GM21528 (cell line): Measurements from ENCODE around the gene SLC16A8.
"Not testable (repeated sequence)": the region's sequence is repeated elsewhere in the genome, so short reads cannot be mapped to it uniquely, and the experiment has no call there.

Experiments used
- ATAC-seq: cut with Tn5 transposase; IDR thresholded peaks from one replicate; pipeline ENCODE4 v1.9.1; 2021; ENCODE audit warnings: mild to moderate bottlenecking, moderate library complexity; ENCODE audit not compliant: unreplicated experiment, low FRiP score

SLC16A8 gene

GRCh38 chr22:38088629-38089473 is 4.9 kb upstream of the SLC16A8 start:
- no peak for ATAC-seq

- no peak for ATAC-seq
These were observed 3.9 kb upstream of the SLC16A8 start for GRCh38 chr22:38087855-38088254.

DNA sequence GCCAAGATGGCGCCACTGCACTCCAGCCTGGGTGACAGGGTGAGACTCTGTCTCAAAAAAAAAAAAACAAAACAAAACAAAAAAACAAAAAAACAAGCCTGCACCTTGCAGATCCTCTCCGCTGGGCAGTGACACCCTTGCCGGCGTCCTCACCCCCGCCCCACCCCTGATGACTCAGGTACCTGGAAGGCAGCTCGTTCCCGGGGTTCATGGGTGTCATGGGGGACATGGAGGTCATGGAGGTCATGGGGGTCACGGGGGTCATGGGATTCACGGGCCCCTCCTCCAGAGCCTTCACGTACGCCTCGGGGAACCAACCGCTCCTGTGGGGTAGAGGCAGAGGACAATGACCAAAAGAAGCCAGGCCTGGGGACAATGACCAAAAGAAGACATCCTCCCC is 3.0 kb upstream of the SLC16A8 start:
- ATAC-seq, result no peak

DNA sequence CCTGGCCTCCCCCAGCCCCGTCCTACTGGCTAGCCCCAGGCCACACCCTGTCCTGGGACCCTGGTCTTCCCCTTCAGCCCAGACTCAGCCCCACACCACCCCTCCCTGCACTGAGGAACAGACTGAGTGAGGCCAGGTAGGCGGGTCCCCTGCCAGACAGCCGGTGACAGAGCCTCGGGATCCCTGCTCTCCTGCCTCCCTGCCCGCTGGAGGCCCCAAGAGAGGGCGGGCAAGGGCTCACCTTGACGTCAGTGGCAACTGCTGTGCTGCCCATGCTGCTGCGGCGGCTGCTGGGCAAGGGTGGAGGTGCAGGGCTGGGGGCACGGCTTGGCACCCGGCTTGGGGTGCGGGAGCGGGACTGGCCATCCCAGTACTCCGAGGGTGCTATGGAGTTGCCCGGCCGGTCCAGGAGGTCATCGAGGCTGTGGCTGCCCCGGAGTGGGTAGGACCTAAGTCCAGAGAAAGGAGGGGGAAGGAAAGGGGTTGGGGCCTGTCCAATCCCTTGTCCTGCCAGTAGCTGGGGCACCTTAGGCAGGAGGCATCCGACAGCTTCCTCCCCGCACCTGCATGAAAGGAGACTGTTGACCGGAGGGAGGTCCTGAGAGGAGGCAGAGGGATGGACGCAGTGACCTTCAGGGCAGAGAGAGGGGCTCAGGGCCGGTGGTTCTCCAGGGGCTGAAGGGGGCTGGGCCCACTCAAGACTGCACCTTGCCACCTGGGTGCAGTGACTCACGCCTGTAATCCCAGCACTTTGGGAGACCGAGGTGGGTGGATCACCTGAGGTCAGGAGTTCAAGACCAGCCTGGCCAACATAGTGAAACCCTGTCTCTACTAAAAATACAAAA is 2.2 kb upstream of the SLC16A8 start:
- ATAC-seq, result no peak

GRCh38 chr22:38085501-38085900 is 1.5 kb upstream of the SLC16A8 start:
- ATAC-seq, result no peak

GRCh38 chr22:38085056-38085455 is 1.1 kb upstream of the SLC16A8 start:
- ATAC-seq, result no peak

- ATAC-seq, result no peak
These were observed 836 bp downstream of the SLC16A8 start for GRCh38 chr22:38082986-38083710.

DNA sequence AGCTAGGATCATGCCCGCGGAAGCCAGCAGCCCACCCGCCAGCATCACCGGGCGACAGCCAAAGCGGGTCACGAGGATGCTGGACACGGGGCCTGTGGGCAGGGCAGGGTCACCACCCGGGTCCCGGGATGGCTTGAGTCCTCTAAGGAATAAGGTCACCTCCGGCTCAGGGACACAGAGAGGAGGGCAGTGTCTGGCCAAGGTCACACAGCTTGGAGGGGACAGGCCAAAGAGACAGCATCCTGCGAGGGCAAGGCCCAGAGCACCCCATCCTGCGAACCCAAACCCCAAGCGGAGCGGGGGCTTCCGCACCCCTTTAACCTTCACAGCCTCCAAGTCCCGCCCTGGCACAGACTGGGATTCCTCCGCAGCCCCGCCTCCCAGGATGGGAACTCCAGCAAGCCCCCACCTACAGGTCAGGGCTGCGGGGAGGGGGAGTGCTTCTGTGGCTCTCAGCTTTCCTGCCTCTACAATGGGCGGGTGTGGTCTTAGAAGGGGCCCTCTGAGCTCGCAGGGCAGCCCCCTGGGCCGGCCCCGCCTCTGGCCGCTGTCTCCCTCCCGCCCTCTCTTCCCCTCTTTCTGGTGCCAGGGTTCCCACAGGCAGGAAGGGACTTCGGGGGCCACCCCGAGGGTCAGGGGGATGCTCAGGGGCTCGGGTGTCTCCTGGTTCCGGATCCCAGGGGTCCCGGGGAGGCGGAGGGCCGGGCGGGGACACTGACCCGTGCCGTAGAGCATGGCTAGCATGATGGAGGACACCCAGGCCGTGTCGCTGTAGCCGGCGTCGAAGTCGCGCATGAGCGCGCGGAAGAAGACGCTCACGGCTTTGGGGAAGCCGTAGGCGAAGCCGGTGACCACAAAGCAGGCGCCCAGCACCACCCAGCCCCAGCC is 1.8 kb downstream of the SLC16A8 start:
- no peak for ATAC-seq

GRCh38 chr22:38081636-38081940 is 2.4 kb downstream of the SLC16A8 start:
- no peak for ATAC-seq

DNA sequence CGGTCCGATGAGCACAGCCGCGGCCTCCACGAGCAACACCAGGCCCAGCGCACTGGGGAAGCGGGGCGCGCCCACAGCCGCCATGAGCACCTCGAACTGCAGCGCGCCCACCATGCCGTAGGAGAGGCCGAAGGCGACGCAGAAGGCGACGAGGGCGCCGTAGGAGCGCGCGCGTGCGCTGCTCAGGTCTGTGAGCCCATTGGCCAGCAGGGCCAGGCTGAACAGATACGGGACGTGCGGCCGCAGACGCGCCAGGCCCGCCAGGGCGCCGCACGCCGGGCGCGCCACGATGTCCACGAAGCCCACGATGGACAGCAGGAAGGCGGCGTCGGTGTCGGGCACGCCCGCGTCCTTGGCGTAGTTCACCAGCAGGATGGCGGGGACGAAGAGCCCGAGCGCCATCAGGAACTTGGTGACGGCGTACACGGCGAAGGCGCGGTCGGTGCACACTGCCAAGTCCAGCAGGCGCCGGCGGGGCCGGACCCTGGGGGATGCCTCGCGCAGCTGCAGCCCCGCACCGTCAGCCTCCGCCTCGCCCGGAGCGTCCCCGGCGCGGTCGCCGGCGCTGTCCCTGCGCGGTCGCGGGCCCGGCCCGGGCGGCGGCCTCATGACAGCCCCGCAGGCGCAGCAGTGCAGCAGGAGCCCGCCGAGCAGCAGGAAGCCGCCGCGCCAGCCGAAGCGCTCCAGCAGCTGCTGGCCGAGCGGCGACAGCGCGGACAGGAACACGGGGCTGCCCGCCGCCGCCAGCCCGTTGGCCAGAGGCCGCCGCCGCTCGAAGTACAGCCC is 2.9 kb downstream of the SLC16A8 start:
- no peak for ATAC-seq

GRCh38 chr22:38080474-38080849 is 3.5 kb downstream of the SLC16A8 start:
- ATAC-seq, result no peak

- no peak for ATAC-seq
These were observed 4.2 kb downstream of the SLC16A8 start for GRCh38 chr22:38079804-38080203.

- not testable (repeated sequence) for ATAC-seq
These were observed 4.8 kb downstream of the SLC16A8 start for GRCh38 chr22:38079208-38079607.

- no peak for ATAC-seq
These were observed 5.7 kb downstream of the SLC16A8 start for GRCh38 chr22:38078046-38078840.

DNA sequence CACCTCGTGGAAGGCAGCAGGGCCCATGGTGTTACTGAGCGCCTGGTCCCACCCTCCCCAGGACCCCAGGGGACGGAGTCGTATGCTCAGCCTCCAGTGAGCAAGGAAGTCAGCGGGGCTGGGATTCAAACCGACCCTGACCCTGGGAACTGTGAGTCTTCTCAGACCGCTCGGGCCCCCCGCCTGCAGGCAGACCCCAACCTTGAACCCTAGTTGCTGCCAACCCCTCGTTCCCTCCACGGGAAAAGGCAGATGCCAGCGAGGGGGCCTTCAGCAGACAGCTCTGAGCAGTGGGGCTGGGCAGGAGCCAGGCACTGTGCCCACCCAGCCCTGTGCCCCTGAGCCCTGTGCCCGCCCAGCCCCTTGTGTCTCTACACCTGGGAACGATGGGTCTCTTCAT is 6.4 kb downstream of the SLC16A8 start:
- ATAC-seq, result no peak

- no peak for ATAC-seq
These were observed 6.9 kb downstream of the SLC16A8 start for GRCh38 chr22:38077096-38077495.

DNA sequence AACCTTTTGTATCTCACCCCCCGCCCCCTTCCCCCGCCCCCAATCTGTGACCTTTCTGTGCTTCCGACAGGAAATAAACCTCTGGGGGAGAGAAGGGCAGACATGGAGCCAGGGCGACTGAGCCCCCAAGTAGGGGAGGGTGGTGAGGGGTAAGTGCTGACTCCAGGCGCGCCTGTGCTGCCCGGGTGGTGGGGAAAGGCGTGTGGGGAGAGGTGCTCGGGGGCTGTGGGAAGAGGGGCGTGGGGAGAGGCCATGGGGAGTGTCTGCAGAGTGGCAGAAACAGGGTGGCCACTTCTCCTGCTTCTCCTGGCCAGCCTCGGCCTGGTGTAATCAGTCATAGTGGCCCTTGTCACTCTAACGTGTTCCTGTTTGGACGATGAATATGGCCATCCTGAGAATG is 8.0 kb downstream of the SLC16A8 start:
- ATAC-seq, result no peak

DNA sequence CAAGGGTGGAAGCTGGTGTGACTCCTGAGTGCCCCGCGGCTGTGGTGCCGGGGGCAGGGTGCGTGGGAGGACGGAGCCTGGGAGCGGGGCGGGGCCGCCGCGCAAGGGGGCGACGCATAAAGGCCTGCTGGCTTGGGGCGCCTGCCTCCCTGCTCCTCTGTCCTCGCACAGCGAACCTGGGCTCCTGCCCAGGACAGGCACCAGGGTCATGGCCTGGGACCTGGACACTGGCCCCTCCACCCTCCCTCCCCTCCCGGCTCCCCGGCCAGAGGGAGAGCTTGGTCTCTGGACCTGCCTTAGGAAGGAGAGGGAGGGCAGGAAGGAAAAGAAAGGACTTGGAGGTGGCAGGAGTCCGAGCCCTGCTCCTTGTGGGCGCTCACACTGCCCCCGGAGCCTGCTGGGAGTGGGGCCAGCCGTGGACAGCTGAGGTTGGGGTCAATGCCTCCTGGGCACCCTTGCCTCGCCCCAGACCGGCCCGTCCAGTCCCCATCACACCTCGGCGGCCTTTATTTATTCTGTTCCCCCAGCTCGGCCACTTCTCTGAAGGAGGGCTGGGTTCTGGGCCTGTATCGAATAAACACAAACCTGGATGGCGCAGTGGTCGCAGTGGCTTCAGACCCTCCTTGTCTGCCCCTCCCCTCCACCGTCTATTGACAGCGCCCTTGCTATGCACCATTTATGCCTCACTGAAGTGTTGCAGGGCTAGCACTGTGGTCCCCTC is 8.7 kb downstream of the SLC16A8 start:
- ATAC-seq, result no peak
